ENCODE results near the gene ITGA8.

DNA sequence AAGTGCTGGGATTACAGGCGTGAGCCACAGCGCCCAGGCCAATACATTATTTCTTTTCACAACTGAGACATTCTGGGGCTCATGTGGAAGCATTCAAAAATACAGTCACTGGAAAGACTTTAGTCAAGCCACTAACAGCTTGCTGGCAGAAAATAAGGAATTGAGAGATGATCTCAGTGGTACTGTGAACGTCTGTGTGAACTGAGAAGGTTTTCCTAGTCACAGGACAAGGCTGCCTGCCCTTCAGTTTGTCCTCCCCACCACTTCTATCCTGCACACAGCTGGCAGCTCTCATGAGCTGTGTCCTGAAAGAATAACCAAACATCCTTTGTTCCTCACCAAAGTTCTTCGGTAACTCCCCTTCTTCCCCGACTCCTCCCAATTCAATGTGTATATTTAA, 31.3 kb upstream of the ITGA8 start:
- TF ChIP-seq POLR2A (IDR thresholded peaks at IDR 0.05; ENCODE audit: low read length) (no peak), GATA1 (IDR thresholded peaks at IDR 0.05; ENCODE audit: low read depth, low read length) (no peak)

Measured in erythroblast (primary cell).